RWPE2 (cell line): Measurements from ENCODE around the gene PSENEN.
A peak's percentile ranks its signal among the peaks of the same experiment; 100 is the strongest.

Experiments
- ATAC-seq: fragments of 200-7000 bp; cut with Tn5 transposase; 3 replicates; pipeline ENCODE4 v1.9.1; 2021; ENCODE audit warnings: low read depth
- DNase-seq: peaks from one replicate; pipeline ENCODE4 v3.0.0-alpha.2; 2020; ENCODE audit warnings: low spot score
- H3K27ac ChIP-seq: fragments of 450-650 bp; 2 replicates; pipeline ENCODE4 v1.5.1; 2017; ENCODE audit warnings: mild to moderate bottlenecking; ENCODE audit not compliant: poor library complexity, severe bottlenecking
- H3K27me3 ChIP-seq: fragments of 250-450 bp; sonication (Bioruptor Pico); 2 replicates; pipeline ENCODE4 v1.5.1; 2021; ENCODE audit warnings: mild to moderate bottlenecking, moderate library complexity; ENCODE audit not compliant: insufficient read depth, poor library complexity, severe bottlenecking
- H3K36me3 ChIP-seq: fragments of 250-450 bp; sonication (Bioruptor Pico); 2 replicates; pipeline ENCODE4 v1.5.1; 2020; ENCODE audit warnings: low read depth, mild to moderate bottlenecking, moderate library complexity
- H3K4me1 ChIP-seq: fragments of 250-450 bp; sonication (Bioruptor Pico); 2 replicates; pipeline ENCODE4 v1.5.1; 2021; ENCODE audit warnings: mild to moderate bottlenecking, moderate library complexity; ENCODE audit not compliant: insufficient read depth, poor library complexity, severe bottlenecking
- H3K4me3 ChIP-seq: fragments of 250-450 bp; sonication (Bioruptor Pico); 2 replicates; pipeline ENCODE4 v1.5.1; 2021; ENCODE audit warnings: mild to moderate bottlenecking, moderate library complexity; ENCODE audit not compliant: severe bottlenecking
- H3K9me3 ChIP-seq: fragments of 250-450 bp; sonication (Bioruptor Pico); 2 replicates; pipeline ENCODE4 v1.5.1; 2021; ENCODE audit warnings: mild to moderate bottlenecking, moderate library complexity; ENCODE audit not compliant: severe bottlenecking
- CTCF ChIP-seq: fragments of 450-650 bp; IDR thresholded peaks from one replicate; pipeline ENCODE4 v1.5.1; 2017; ENCODE audit warnings: mild to moderate bottlenecking, moderate library complexity; ENCODE audit not compliant: poor library complexity, severe bottlenecking

The PSENEN gene

DNA sequence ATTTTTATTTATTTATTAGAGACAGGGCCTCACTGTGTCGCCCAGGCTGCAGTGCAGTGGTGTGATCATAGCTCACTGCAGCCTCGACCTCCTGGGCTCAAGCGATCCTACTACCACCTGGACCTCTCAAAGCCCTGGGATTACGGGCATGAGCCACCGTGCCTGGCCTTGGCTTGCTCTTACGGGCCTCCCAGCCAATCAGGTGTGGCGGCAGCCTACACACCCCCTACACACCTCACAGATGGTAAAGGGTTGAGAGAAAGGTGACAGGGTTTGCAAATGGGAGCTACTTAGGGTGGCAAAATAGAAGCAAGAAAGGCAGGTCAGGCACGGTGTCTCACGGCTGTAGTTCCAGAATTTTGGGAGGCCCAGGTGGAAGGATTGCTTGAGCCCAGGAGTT, 42.1 kb upstream of the PSENEN start:
- no peak for ATAC-seq
- Histone ChIP-seq H3K4me1 (no peaks in the 10 kb centered on the region), H3K9me3 (no peaks in the 10 kb centered on the region), H3K36me3 (no peaks in the 10 kb centered on the region), H3K27ac (no peak overlapping the region), H3K4me3 (no peak overlapping the region), H3K27me3 (no peaks in the 10 kb centered on the region)
- TF ChIP-seq CTCF, result no peak
- no peak for DNase-seq

- no peak for TF ChIP-seq CTCF
- DNase-seq (no peak), ATAC-seq (peak; percentile 26; the same call in 1 of the 3 replicates)
- no peaks in the 10 kb centered on the region for H3K9me3 ChIP-seq
- H3K4me3 ChIP-seq, result no peak within 1 kb of the TSS
- H3K27ac ChIP-seq, result no peak within 1 kb of the TSS
- no peaks in the 10 kb centered on the region for H3K27me3 ChIP-seq
- H3K36me3 ChIP-seq, result no peaks in the 10 kb centered on the region
- no peaks in the 10 kb centered on the region for H3K4me1 ChIP-seq
These were observed 41.2 kb upstream of the PSENEN start, which contains the start of gene ZBTB32 for GRCh38 chr19:35704218-35704617. Gene ZBTB32, plus strand, starts transcription at chr19:35704558. Its CDS starts 10,069 bp downstream, at chr19:35714627.

DNA sequence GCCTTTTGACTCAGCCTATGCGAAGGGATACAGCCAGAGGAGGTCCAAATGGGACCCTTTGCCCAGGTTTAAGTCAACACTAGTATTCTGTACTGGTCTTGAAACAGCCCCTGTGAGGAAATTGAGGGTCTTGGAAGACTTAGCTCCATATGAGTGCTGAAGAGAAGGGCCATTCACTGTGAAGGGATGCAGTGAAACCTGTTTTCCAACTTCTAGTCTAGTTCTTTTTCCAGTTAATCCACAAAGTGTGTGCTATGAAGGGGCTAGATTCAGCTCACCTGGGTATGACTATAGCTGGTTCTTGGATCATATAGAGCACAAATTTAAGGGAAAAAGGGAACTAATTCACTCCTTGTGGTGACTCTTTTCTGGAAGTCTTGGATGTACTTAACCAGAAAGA, 37.1 kb upstream of the PSENEN start:
- Histone ChIP-seq H3K4me3 (no peak overlapping the region), H3K27ac (no peak overlapping the region), H3K4me1 (no peaks in the 10 kb centered on the region), H3K9me3 (no peaks in the 10 kb centered on the region), H3K27me3 (no peaks in the 10 kb centered on the region), H3K36me3 (no peaks in the 10 kb centered on the region)
- DNase-seq (no peak), ATAC-seq (no peak)
- no peak for TF ChIP-seq CTCF

DNA sequence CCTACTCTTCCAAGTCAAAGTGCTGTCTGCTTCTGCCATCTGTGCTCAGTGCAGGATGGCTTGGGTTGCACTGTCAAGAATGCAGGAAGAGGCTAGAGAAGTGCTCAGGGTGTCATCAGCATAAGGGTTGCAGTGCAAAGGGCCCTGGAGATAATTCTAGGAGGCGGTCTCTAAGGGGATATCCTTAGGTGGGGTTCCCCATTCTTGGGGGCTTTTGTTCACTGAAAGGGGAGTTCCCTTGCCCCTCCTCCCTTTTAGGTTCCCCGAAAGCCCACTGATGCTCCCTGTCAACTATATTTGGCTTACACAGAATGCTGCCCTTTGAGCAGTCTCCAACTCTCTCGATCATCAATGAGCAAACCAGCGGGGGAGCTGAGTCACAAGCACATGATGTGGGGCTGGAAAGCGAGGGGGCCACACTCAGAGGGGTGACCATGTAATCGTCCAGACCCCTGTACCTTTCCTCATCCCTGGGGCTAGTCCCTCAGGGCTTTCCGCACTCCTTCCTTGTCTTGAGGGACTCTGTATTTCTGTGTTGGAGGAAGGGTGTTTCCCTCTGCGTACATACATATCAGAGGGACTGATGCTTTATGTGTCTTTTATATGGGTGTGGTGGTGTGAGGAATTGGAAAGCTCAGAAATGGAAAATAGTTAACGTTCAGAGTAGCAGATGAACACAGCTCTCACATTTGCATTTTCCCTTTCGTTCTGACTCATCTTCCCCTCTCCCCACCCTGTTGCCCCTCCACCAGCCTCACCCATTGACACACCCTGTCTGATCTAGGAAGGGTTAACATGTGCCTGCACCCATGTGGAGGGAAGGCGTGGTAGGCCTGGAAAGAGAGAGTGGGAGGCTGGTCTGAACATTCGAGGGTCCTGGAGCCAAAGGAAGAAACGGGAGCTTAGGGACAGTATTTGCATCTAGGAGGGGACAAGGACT, 34.4 kb upstream of the PSENEN start:
- ATAC-seq, result no peak

More for the DNA sequence above, 34.4 kb upstream of the PSENEN start:
- Histone ChIP-seq H3K27ac (no peak overlapping the region), H3K27me3 (no peaks in the 10 kb centered on the region), H3K4me3 (no peak overlapping the region), H3K36me3 (no peaks in the 10 kb centered on the region), H3K4me1 (no peaks in the 10 kb centered on the region), H3K9me3 (no peaks in the 10 kb centered on the region)
- no peak for TF ChIP-seq CTCF
- no peak for DNase-seq
